Subcutaneous adipose tissue (tissue), 4 donors: ENCODE results near the gene PRR19. TPM values are rescaled to one million over a fixed set of nuclear protein-coding genes. Genes with fewer than 3 reads are reported as not detected.

Experiments used
- CTCF ChIP-seq: fragments of 450-650 bp; IDR thresholded peaks from one replicate; pipeline ENCODE4 v1.5.1; 2016; ENCODE audit warnings: low read depth, mild to moderate bottlenecking, control low read depth, antibody characterized with exemption, moderate library complexity
- total RNA-seq, 4 donors: library from RNA; depleted of rRNA; stranded (reverse); fragments of >200 nt; gene quantifications; one replicate each; pipeline ENCODE4 v1.1.0, GENCODE V29; 2016

PRR19 gene
- total RNA-seq, 4 donors from 2014 or later, result 0.75 TPM; not detected in 3

DNA sequence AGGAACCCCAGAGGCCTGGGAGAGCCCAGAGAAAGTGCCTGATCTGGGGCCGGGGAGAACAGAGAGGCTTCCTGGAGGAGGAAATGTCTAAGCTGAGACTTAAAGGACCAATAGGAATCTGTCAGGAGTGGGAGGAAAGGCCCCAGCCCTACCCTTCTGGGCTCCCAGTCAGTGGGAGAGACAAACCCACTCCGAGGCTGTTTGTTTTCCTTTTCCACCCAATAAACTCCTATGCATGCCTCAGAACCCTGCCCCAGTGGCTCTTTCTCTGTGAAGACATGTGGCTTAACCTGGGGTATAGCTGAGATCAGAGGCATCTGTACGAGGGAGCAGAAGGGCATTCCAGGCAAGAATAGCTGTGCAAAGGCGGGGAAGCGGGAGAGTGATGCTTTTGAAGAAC lies 25.4 kb downstream of the PRR19 start:
- TF ChIP-seq CTCF, result no peak

- no peak for TF ChIP-seq CTCF
These were observed 26.2 kb downstream of the PRR19 start for GRCh38 chr19:42328106-42328505.

GRCh38 chr19:42328854-42329253 lies 26.9 kb downstream of the PRR19 start:
- TF ChIP-seq CTCF, result no peak

DNA sequence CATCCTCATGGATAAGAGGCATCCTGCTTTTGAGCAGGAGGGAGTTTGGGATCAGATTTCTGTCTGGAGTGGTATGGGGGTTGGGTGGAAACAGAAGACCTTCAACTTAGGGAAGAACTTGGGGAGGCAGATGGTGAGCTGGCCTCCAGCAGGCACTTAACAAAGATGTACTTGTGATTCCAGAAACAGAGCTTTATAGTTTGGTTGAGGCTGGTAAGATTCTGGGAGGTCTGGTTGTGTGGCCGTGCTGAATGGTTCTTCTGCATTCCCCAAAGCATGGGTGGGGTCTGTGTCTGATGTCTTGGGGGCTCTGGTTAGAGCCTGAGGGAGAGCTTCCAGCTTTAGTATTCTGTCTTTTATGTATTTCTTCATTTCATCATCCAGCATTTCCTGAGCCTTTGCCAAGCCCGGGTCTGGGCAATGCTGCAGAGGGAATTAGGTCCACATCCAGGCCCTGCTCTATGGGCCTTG lies 28.3 kb downstream of the PRR19 start:
- TF ChIP-seq CTCF, result no peak

DNA sequence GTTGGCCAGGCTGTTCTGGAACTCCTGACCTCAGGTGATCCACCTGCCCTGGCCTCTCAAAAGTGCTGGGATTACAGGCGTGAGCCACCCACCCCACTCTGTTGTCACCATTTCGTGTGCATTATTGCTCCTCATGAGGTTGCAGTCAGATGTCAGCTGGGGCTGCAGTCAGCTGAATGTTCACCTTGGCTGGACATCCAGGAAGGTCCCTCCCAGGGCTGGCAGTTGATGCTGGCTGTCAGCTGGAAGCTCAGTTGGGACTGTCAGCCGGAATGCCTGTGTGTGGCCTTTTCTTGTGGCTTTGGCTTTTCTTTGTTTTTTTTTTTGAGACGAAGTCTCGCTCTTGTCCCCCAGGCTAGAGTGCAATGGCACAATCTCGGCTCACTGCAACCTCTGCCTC lies 30.1 kb downstream of the PRR19 start:
- TF ChIP-seq CTCF, result no peak

- no peak for TF ChIP-seq CTCF
These were observed 31.1 kb downstream of the PRR19 start for GRCh38 chr19:42333018-42333417.

- no peak for TF ChIP-seq CTCF
These were observed 32.2 kb downstream of the PRR19 start for GRCh38 chr19:42333975-42334696.
